ENCODE measurements around the gene UPB1.
"Not testable (repeated sequence)": the region's sequence is repeated elsewhere in the genome, so short reads cannot be mapped to it uniquely, and the experiment has no call there.

The UPB1 gene

DNA sequence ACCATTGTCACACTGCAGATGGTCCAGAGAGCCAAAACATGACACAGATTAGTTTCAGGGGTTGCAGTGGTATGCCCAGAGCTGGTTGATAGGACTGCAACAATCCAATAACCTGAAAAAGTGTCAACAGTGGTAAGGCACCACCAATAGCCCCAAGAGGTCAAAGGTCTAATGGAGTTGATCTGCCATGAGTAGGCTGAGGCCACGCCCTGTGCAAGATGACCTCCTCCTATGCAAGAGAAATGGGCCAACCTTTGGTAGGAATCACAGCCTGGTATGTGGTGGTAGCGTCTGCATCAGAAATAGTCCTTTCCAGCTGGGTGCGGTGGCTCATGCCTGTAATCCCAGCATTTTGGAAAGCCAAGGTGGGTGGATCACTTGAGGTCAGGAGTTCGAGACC, 40.2 kb downstream of the UPB1 start:
- DNase-seq (ENCODE audit: low read depth), result no peak

- DNase-seq (ENCODE audit: low read depth), result no peak
Observed at GRCh38 chr22:24536089-24536488, 41.0 kb downstream of the UPB1 start.

- DNase-seq (ENCODE audit: low read depth), result no peak
Observed at GRCh38 chr22:24540470-24540869, 45.3 kb downstream of the UPB1 start.

- no peak for DNase-seq (ENCODE audit: low read depth)
Observed at GRCh38 chr22:24541681-24542515, 46.8 kb downstream of the UPB1 start.

DNA sequence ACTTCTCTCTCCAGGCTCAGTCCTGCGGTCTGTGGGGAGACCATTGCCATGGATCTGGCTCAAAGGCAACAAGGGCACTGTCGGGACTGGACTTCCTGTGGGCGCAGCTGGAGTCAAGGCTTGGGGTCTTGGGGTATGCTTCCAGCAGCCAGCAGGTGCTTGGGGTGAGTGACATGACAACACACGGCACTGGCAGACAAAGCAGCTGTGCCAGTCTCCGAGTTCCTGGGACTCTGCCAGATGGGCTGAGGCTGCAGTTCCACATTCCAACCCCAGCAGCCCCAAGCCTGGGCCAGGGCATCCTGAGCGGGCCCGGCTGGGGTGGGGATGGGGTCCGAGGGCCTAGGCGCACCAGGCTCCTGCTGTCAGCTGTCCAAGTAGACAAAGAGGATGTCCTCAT, 47.5 kb downstream of the UPB1 start:
- DNase-seq (ENCODE audit: low read depth), result no peak

- no peak for DNase-seq (ENCODE audit: low read depth)
Observed at GRCh38 chr22:24543185-24543601, 48.1 kb downstream of the UPB1 start.

GRCh38 chr22:24543679-24544243, 48.6 kb downstream of the UPB1 start:
- no peak for DNase-seq (ENCODE audit: low read depth)

DNA sequence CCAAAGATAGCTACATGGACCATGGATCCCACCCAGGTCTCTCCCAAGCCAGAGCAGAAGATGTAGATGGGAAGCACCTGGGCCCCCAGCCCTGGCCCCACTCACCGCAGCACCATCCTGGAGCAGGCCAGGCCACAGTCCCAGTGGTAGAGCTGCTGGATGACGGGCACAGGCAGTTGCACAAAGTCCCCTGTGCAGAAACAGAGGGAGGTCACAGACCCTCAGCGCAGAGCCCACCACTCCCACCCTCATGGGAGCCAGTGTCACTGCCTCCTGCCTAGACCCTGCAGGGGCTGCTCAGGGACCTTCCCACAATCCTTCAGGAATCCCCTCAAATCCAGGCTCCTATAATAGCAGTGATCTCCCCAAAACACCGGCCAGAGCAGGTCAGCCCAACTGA, 53.7 kb downstream of the UPB1 start:
- DNase-seq (ENCODE audit: low read depth), result no peak

DNA sequence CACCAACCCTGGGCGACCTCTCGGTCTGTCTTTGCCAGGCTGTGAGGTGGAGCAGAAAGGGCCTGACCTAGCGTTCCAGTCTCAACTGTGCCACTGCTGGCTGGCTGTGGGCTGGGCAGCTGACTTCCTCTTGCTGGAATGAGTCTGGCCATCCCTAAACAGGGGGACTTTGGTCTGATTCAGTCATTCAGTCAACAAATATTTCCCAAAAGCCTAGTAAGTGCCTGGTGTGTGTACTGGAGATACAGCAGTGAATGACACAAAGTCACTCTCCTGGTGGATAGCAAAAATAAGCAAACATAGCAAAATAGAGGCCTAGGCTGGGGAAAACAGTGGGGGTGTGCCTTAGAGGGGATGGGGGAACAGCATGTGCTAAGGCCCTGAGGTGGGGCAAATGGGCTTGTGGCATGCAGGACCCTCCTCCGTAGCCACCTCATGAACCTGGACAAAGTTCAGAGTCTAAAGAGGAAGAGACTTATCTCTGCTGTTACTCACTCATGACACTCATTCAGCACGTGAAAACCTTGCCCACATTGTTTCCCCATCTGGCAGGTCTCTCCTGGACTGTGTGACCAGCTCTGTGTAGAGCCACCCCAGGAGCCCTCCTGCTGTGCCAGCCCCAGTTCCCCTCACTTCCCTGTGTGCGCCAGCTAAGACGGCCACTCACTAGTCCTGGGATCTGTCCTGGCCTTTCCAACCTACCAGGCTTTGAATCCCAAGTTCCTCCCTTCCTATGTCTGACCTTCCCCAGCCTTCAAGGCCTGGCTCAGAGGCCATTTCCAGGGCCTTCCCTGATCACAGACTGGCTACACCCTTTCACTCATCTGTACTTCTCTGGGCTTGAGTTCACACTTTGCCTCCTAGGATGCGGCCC, 55.1 kb downstream of the UPB1 start:
- DNase-seq (ENCODE audit: low read depth), result no peak

DNA sequence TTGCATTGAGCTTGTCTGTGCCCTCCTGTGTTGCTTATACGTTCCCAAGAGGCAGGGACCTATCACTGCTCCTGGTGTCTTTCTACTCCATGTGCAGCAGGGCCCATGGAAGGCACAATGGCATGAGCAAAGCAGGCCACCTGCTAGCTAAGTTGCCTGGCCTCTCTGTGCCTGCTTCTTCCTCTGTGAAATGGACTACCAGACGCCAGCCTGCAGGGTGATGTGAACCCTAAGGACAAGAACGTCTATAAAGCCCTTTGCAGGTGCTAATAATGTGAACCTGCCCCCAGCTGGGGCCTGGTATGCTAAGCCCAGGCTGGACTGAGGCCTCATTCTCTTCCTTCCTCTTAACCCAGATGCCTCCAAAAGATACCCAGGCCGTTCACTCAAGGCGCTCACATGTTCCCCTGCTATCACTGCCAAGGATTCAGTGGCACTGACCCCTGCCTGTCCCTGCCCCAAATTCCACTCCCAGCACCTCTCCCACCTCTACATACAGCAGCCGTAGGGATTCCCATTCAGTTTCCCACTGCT, 55.8 kb downstream of the UPB1 start:
- DNase-seq (ENCODE audit: low read depth), result no peak

- not testable (repeated sequence) for DNase-seq (ENCODE audit: low read depth)
Observed at GRCh38 chr22:24552503-24553286, 57.6 kb downstream of the UPB1 start.

DNA sequence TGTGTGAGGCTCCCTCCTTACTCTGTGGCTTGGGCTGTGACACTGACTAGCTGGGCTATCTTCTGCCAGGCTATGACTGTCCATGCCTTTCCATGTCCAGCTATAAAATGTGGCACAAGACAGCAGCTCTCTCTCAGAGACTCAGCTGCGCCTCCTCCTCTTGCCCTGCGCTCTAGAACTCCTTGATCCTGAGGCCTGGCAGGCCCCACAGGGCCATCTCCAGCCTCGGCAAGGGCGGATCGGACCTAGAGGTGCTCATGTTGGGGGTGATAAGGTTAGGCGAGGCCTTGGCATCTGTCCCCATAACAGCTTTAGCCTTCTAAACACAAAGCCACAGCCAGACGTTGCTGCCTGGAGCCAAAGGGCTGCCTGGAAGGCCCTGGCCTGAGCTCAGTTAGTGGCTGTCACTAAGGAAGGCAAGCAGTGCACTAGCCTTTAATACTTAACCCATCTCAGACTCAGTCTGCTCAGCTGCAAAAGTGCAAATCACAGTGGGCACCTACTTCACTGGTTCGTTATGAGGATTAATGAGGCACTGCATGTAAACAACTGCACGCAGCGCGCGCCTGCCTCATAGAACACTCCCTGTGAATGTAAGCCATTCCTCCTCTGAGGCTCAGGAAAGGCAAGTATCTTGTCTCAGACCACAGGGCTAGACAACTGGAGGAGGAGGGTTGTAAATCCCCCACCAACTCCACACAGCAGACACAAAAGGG, 58.6 kb downstream of the UPB1 start:
- peak; percentile 3 for DNase-seq (ENCODE audit: low read depth)

DNA sequence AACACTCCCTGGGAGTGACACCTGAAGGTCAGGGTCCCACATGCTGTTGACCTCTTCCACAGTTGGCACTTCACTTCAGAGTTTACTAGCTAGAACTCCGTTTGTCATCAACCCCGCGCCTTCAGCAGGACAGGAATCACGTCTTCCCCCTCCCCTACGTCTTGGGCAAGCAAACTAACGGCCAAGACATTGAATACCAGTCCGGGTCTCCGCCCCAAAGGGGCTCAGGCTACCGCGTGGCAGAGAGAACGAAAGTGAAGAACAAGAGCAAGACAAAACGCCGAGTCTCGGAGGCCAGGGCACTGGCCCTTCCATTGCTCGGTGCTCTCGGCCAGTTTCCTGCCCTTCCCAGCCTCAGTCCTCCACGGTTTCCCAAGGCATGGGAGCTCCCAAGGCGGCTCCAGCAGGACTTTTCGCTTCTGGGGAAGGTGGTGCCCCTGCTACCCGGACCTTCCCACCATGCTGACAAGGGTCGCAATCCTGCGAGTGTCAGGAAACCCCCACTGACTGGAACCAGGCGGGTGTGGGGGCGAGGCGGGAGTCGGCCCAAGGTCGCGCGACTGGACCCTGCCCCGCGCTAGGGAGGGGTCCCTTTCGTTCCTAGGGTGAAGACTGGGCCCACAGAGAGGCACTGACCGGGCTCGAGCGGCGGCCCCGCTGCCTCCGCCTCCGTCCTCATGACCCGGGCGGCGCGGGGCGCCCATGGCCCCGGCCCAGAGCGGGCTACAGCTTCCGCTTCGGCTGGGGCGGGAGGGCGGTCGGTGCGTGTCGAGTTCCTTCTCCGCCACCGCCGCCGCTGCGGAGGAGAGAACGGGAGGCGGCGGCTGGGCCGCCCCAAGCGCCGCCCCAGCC, 59.4 kb downstream of the UPB1 start, which contains the start of gene GUCD1:
TSS of gene GUCD1 (minus strand) at position 826 of the 852 bp plus-strand sequence. CDS start at position 679, 147 bp downstream.
- peak; percentile 21 for DNase-seq (ENCODE audit: low read depth)

DNA sequence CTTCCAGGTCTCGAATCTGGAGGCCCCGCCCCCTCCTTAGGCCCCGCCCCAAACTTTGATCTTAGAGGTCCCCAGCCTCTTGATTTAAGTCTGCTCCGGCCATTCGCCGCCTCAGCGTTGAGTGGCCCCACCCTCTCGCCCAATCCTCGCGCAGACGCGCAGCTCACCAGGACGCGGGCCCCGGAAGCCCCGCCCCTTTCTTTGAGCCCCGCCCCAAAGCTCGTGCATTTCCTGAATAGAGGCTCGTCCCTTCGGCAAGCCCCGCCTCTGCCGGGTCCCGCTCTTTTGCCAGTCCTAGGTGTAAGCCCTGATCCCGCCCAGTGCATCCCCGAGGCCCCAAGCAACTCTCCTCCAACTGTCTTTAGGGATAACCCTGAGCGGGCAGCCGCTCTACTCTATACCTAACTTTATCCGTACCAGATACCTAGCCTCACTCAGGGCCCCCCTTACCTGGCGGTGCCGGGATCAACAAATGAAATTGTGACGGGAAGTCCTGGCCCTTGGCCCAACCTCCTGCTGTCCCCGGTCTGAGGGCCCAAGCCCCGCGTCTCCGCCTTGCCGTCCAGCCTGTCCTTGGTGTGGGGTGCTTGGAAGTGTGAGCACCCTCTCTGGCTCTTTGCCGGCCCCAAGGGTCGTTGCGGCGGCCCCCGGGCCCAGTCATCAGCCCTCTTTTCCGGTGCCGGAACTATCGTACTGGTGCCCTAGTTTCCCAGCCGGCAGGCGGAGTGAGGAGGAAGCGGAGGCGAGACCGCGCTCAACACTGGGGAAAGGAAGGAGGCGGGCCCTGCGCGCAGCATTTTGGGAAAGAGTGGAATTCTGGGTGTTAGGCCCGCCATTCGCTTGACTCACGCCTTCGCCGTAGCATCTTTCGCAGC, 60.3 kb downstream of the UPB1 start, which contains the start of gene SNRPD3:
TSS of gene SNRPD3 (plus strand) at position 835 of the 875 bp plus-strand sequence. CDS start 1,676 bp downstream, outside the sequence.
- DNase-seq (ENCODE audit: low read depth), result peak; percentile 100

GRCh38 chr22:24559471-24559870, 64.3 kb downstream of the UPB1 start:
- no peak for DNase-seq (ENCODE audit: low read depth)

GRCh38 chr22:24563246-24563645, 68.1 kb downstream of the UPB1 start:
- no peak for DNase-seq (ENCODE audit: low read depth)

DNA sequence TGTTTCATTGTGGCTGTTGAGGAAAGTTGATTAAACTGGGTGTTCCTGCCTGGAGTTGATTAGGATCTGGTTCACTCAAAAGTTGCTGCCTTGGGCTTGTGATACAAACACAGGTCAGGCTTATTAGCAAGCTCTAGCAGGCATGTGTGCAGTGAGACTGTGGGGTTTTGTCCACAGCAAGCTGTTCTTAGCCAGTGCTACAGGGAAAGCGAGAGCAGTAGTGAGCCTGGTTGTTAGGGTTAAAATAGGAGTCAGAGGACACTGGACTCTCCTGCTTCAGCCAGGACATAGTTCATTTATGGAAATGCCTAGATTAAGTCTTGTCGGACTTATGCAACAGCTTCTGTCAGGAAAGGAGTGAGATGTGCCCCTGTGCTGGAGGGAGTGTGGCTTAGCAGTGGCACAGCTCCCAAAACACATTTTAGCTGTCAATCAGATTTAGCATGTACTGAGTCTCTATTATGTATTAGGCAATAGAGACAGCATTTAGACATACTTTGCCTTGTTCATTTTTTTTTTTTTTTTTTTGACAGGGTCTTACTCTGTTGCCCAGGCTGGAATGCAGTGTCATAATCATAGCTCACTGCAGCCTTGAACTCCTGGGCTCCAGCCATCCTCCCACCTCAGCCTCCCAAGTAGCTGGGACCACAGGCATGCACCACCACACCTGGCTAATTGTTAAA, 69.4 kb downstream of the UPB1 start:
- DNase-seq (ENCODE audit: low read depth), result no peak

GRCh38 chr22:24565077-24565476, 69.9 kb downstream of the UPB1 start:
- no peak for DNase-seq (ENCODE audit: low read depth)
